Trophoblast cell (in vitro differentiated cells and primary cell): ENCODE results near the gene EPB41L4A.
"Not testable (repeated sequence)": the region's sequence is repeated elsewhere in the genome, so short reads cannot be mapped to it uniquely, and the experiment has no call there.

Experiments used
- DNase-seq, 2 donors: peaks; one replicate each; pipeline ENCODE4 v3.0.0-alpha.2; 2016
- H2AFZ ChIP-seq: 2 replicates; pipeline ENCODE4 v1.6.1; 2013; ENCODE audit warnings: low read length, moderate library complexity, mild to moderate bottlenecking; ENCODE audit not compliant: insufficient read depth, poor library complexity
- H2AK5ac ChIP-seq: 2 replicates; pipeline ENCODE4 v1.6.1; 2013; ENCODE audit warnings: mild to moderate bottlenecking, low read length
- H2BK120ac ChIP-seq: 2 replicates; pipeline ENCODE4 v1.6.1; 2013; ENCODE audit warnings: low read length, mild to moderate bottlenecking, moderate library complexity; ENCODE audit not compliant: insufficient read depth, poor library complexity
- H2BK12ac ChIP-seq: 2 replicates; pipeline ENCODE4 v1.6.1; 2013; ENCODE audit warnings: mild to moderate bottlenecking, low read length, moderate library complexity
- H2BK5ac ChIP-seq: 2 replicates; pipeline ENCODE4 v1.6.1; 2013; ENCODE audit warnings: low read length, low read depth, moderate library complexity, mild to moderate bottlenecking; ENCODE audit not compliant: poor library complexity
- H3K14ac ChIP-seq: 2 replicates; pipeline ENCODE4 v1.6.1; 2013; ENCODE audit warnings: mild to moderate bottlenecking, low read length
- H3K18ac ChIP-seq: 2 replicates; pipeline ENCODE4 v1.6.1; 2013; ENCODE audit warnings: mild to moderate bottlenecking, low read length
- H3K23ac ChIP-seq: 2 replicates; pipeline ENCODE4 v1.6.1; 2013; ENCODE audit warnings: low read length
- H3K27ac ChIP-seq: 2 replicates; pipeline ENCODE4 v1.5.1; 2013; ENCODE audit warnings: low read depth, mild to moderate bottlenecking, inconsistent platforms, low read length, moderate library complexity
- H3K27me3 ChIP-seq: 2 replicates; pipeline ENCODE4 v1.6.1; 2013; ENCODE audit warnings: inconsistent platforms, mild to moderate bottlenecking, low read length, moderate library complexity; ENCODE audit not compliant: insufficient read depth
- H3K36me3 ChIP-seq, 2 experiments: 1 replicate in 1 of 2; 2 replicates in 1 of 2; pipeline ENCODE4 v1.6.1; 2013; ENCODE audit warnings: low read length in 2 of 2, mild to moderate bottlenecking in 2 of 2, moderate library complexity in 1 of 2; ENCODE audit not compliant: insufficient read depth in 2 of 2, control insufficient read depth in 1 of 2
- H3K4ac ChIP-seq: 2 replicates; pipeline ENCODE4 v1.6.1; 2013; ENCODE audit warnings: low read depth, mild to moderate bottlenecking, low read length, moderate library complexity
- H3K4me1 ChIP-seq, 2 experiments: 1 replicate in 1 of 2; 2 replicates in 1 of 2; pipeline ENCODE4 v1.6.1; 2013; ENCODE audit warnings: low read length in 2 of 2, mild to moderate bottlenecking in 2 of 2, moderate library complexity in 1 of 2; ENCODE audit not compliant: insufficient read depth in 2 of 2, control insufficient read depth in 1 of 2
- H3K4me2 ChIP-seq: 2 replicates; pipeline ENCODE4 v1.6.1; 2013; ENCODE audit warnings: inconsistent platforms, mild to moderate bottlenecking, low read length, moderate library complexity
- H3K4me3 ChIP-seq: 2 replicates; pipeline ENCODE4 v1.5.1; 2013; ENCODE audit warnings: mild to moderate bottlenecking, low read depth, low read length, inconsistent platforms
- H3K79me1 ChIP-seq: one replicate; pipeline ENCODE4 v1.6.1; 2013; ENCODE audit warnings: low read length
- H3K79me2 ChIP-seq: 2 replicates; pipeline ENCODE4 v1.6.1; 2013; ENCODE audit warnings: low read length, mild to moderate bottlenecking; ENCODE audit not compliant: control insufficient read depth, insufficient read depth, poor library complexity
- H3K9ac ChIP-seq: 2 replicates; pipeline ENCODE4 v1.6.1; 2013; ENCODE audit warnings: mild to moderate bottlenecking, low read length
- H3K9me3 ChIP-seq: 2 replicates; pipeline ENCODE4 v1.6.1; 2013; ENCODE audit warnings: low read depth, mild to moderate bottlenecking, control low read depth, inconsistent platforms, low read length; ENCODE audit not compliant: insufficient read depth
- H4K12ac ChIP-seq: 2 replicates; pipeline ENCODE4 v1.6.1; 2013; ENCODE audit warnings: low read depth, mild to moderate bottlenecking, low read length, moderate library complexity
- H4K8ac ChIP-seq: 2 replicates; pipeline ENCODE4 v1.6.1; 2013; ENCODE audit warnings: low read depth, mild to moderate bottlenecking, low read length, moderate library complexity
- H4K91ac ChIP-seq: one replicate; pipeline ENCODE4 v1.6.1; 2013; ENCODE audit warnings: low read depth, mild to moderate bottlenecking, low read length, moderate library complexity
- WGBS: extraction: QIAGEN DNeasy Blood & Tissue Kit; methylation state at CpG from one replicate; pipeline ENCODE4 v1.1.7; 2013; ENCODE audit warnings: missing lambda C conversion rate; ENCODE audit not compliant: insufficient read length, insufficient coverage; ENCODE audit errors: extremely low coverage; 5-methylcytosine and 5-hydroxymethylcytosine counted together

Gene EPB41L4A

DNA sequence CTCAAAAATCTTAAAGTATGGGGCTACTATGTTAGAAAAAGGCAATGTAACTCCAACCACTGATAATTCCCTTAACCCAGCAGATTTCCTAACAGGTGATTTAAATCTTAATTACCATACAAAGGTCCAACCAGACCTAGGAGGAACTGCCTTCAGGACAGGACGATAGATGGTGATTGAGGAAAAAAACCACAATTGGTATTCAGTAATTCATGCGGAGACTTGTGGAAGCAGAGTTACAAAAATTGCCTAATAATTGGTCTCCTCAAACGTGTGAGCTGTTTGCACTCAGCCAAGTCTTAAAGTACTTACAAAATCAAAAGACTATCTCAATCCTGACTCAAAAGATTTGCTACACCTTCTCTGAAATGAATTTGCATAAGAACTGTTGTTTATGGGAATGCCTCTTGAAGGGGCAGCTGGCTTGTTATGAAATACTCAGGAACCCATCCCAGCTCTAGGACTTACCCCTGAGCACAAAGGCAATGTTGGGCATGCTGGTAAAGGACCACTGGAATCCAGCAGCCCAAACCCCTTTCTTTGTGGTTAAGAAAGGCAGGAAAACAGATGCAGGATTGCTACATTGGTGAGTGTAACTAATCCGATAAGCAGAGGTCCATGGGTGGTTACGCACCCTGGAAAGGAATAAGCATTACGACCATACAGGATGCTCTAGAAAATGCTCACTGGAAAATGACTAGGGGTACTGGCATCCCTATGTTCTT lies 26.7 kb upstream of the EPB41L4A start:
- Histone ChIP-seq H2AK5ac (no peak overlapping the region), H2BK12ac (no peak overlapping the region), H3K14ac (no peak overlapping the region), H4K91ac (no peak overlapping the region), H2BK120ac (no peak overlapping the region), H3K27me3 (no peaks in the 10 kb centered on the region), H2AFZ (no peak overlapping the region), H3K4me1 (no peaks in the 10 kb centered on the region), H3K4ac (no peak overlapping the region), H2BK5ac (no peak overlapping the region), H4K8ac (no peak overlapping the region), H3K36me3 (no peaks in the 10 kb centered on the region), H3K23ac (no peak overlapping the region), H4K12ac (no peak overlapping the region), H3K9me3 (no peaks in the 10 kb centered on the region), H3K4me3 (no peak overlapping the region), H3K4me2 (no peak overlapping the region), H3K79me1 (no peaks in the 10 kb centered on the region), H3K18ac (no peak overlapping the region), H3K9ac (no peak overlapping the region), H3K79me2 (no peaks in the 10 kb centered on the region), H3K27ac (no peak overlapping the region)
- no CpG with 5 or more reads among the region's 6 CpGs for WGBS
- no peak for DNase-seq

- not testable (repeated sequence) for H3K9me3 ChIP-seq
- WGBS = no CpG with 5 or more reads among the region's 12 CpGs
These were observed 24.9 kb upstream of the EPB41L4A start for GRCh38 chr5:112443932-112444331.

DNA sequence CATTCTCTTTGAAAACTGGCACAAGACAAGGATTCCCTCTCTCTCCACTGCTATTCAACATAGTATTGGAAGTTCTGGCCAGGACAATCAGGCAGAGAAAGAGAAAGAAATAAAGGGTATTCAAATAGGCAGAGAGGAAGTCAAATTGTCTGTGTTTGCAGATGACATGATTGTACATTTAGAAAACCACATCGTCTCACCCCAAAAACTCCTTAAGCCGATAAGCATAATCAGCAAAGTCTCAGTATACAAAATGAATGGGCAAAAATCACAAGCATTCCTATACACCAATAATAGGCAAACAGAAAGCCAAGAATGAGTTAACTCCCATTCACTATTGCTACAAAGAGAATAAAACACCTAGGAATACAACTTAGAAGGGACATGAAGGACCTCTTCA lies 21.0 kb upstream of the EPB41L4A start:
- no peaks in the 10 kb centered on the region for H3K9me3 ChIP-seq
- no peak overlapping the region for H3K4ac ChIP-seq
- H4K91ac ChIP-seq = no peak overlapping the region
- H3K4me2 ChIP-seq = no peak overlapping the region
- no peak overlapping the region for H2AK5ac ChIP-seq
- no peak overlapping the region for H3K9ac ChIP-seq
- no peaks in the 10 kb centered on the region for H3K79me2 ChIP-seq
- H3K23ac ChIP-seq = no peak overlapping the region
- H3K4me1 ChIP-seq = no peaks in the 10 kb centered on the region
- no peak overlapping the region for H3K14ac ChIP-seq
- no peak overlapping the region for H4K8ac ChIP-seq
- H3K27me3 ChIP-seq = no peaks in the 10 kb centered on the region
- whole genome bisulfite sequencing = no CpG with 5 or more reads among the region's 2 CpGs
- H3K27ac ChIP-seq = no peak overlapping the region
- no peaks in the 10 kb centered on the region for H3K36me3 ChIP-seq
- DNase-seq = no peak
- H2BK5ac ChIP-seq = no peak overlapping the region
- H2BK120ac ChIP-seq = no peak overlapping the region
- no peak overlapping the region for H3K18ac ChIP-seq
- no peak overlapping the region for H2AFZ ChIP-seq
- no peak overlapping the region for H2BK12ac ChIP-seq
- H3K79me1 ChIP-seq = no peaks in the 10 kb centered on the region
- H3K4me3 ChIP-seq = no peak overlapping the region
- H4K12ac ChIP-seq = no peak overlapping the region

More at GRCh38 chr5:112443932-112444331, 24.9 kb upstream of the EPB41L4A start:
- H3K27me3 ChIP-seq, H3K79me1 ChIP-seq, H3K27ac ChIP-seq, H3K36me3 ChIP-seq, H3K4me1 ChIP-seq, H2BK120ac ChIP-seq, H3K9ac ChIP-seq, H2BK5ac ChIP-seq, H3K14ac ChIP-seq, H2AFZ ChIP-seq, H3K4me3 ChIP-seq, H3K4ac ChIP-seq, H3K18ac ChIP-seq, H3K23ac ChIP-seq, H3K79me2 ChIP-seq, H4K12ac ChIP-seq, H3K4me2 ChIP-seq, H2BK12ac ChIP-seq, DNase-seq, H4K8ac ChIP-seq, H2AK5ac ChIP-seq, H4K91ac ChIP-seq: not testable (repeated sequence)

GRCh38 chr5:112436144-112436543 lies 17.1 kb upstream of the EPB41L4A start:
- Histone ChIP-seq H3K27me3 (no peaks in the 10 kb centered on the region), H3K79me1 (no peaks in the 10 kb centered on the region), H3K9me3 (no peaks in the 10 kb centered on the region), H3K27ac (no peak overlapping the region), H3K4me3 (no peak overlapping the region), H4K91ac (no peak overlapping the region), H3K14ac (no peak overlapping the region), H3K36me3 (no peaks in the 10 kb centered on the region), H3K79me2 (no peaks in the 10 kb centered on the region), H3K23ac (no peak overlapping the region), H2BK5ac (no peak overlapping the region), H2BK12ac (no peak overlapping the region), H3K4me2 (no peak overlapping the region), H3K4me1 (no peaks in the 10 kb centered on the region), H3K18ac (no peak overlapping the region), H3K9ac (no peak overlapping the region), H3K4ac (no peak overlapping the region), H4K12ac (no peak overlapping the region), H2AK5ac (no peak overlapping the region), H4K8ac (peak overlapping the region; percentile 64), H2BK120ac (no peak overlapping the region), H2AFZ (peak overlapping the region; percentile 47)
- no peak for DNase-seq
- no CpG with 5 or more reads among the region's 2 CpGs for WGBS
